GM08714 (cell line): Measurements from ENCODE around the gene RNU2-1.
"Not testable (repeated sequence)": the region's sequence is repeated elsewhere in the genome, so short reads cannot be mapped to it uniquely, and the experiment has no call there.

Experiments used
- H3K4me3 ChIP-seq: fragments of 200-500 bp; sonication (Bioruptor generic); 2 replicates; pipeline ENCODE4 v1.5.1; 2014; ENCODE audit warnings: mild to moderate bottlenecking, low read length, inconsistent platforms
- ZNF274 ChIP-seq: IDR thresholded peaks from 2 replicates; pipeline ENCODE4 v1.6.1; 2012; ENCODE audit warnings: mild to moderate bottlenecking, low read depth, low read length

The RNU2-1 gene

GRCh38 chr17:43200127-43200526 is 33.6 kb downstream of the RNU2-1 start:
- no peak for TF ChIP-seq ZNF274
- no peak overlapping the region for H3K4me3 ChIP-seq

- no peak overlapping the region for H3K4me3 ChIP-seq
- no peak for TF ChIP-seq ZNF274
These were observed 34.1 kb downstream of the RNU2-1 start for GRCh38 chr17:43199633-43200032.

GRCh38 chr17:43193251-43193650 is 40.5 kb downstream of the RNU2-1 start:
- H3K4me3 ChIP-seq, result no peak overlapping the region
- TF ChIP-seq ZNF274, result no peak

- not testable (repeated sequence) for H3K4me3 ChIP-seq
These were observed 47.1 kb downstream of the RNU2-1 start for GRCh38 chr17:43186656-43187055.

GRCh38 chr17:43183921-43184320 is 49.9 kb downstream of the RNU2-1 start:
- no peak for TF ChIP-seq ZNF274
- H3K4me3 ChIP-seq, result no peak overlapping the region
